Adrenal gland (tissue), 12 donors: ENCODE data around the gene STEAP2. TPM values are rescaled to one million over a fixed set of nuclear protein-coding genes. Genes with fewer than 3 reads are reported as not detected.

Experiments
- DNase-seq, 7 donors: peaks; one replicate each; pipeline ENCODE4 v3.0.0-alpha.2; 2019 to 2020
- H3K27ac ChIP-seq, 5 donors: fragments of 200-600 bp; sonication (generic) in 4 of 5; 1 replicate in 3 of 5; 2 replicates in 2 of 5; pipeline versions ENCODE4 v1.5.1 to v1.8.0; 2016 to 2020; ENCODE audit warnings: mild to moderate bottlenecking in 1 of 5
- H3K27me3 ChIP-seq: fragments of 200-600 bp; 2 replicates; pipeline ENCODE4 v1.8.0; 2021
- H3K36me3 ChIP-seq, 2 donors: fragments of 200-600 bp; replicated peaks in 1 of 2; 1 replicate in 1 of 2; 2 replicates in 1 of 2; pipeline versions ENCODE4 v1.5.1 to v1.8.0; 2018 to 2022
- H3K4me1 ChIP-seq, 2 donors: fragments of 200-600 bp; replicated peaks in 1 of 2; 1 replicate in 1 of 2; 2 replicates in 1 of 2; pipeline versions ENCODE4 v1.5.1 to v1.8.0; 2018 to 2021
- H3K4me3 ChIP-seq, 4 donors: fragments of 200-600 bp; sonication (generic) in 3 of 4; one replicate each; pipeline ENCODE4 v1.5.1; 2016 to 2018
- H3K9me3 ChIP-seq, 3 donors: fragments of 200-600 bp; sonication (generic) in 1 of 3; replicated peaks in 1 of 3; 1 replicate in 2 of 3; 2 replicates in 1 of 3; pipeline versions ENCODE4 v1.5.1 to v1.8.0; 2016 to 2021
- CTCF ChIP-seq, 6 experiments: fragments of 450-650 bp in 4 of 6; fragments of 200-600 bp in 2 of 6; sonication (generic) in 1 of 6; IDR thresholded peaks; 1 replicate in 5 of 6; 2 replicates in 1 of 6; pipeline versions ENCODE4 v1.5.1 to v1.8.0; 2016 to 2021; ENCODE audit warnings: antibody characterized with exemption in 6 of 6, mild to moderate bottlenecking in 2 of 6, moderate library complexity in 1 of 6
- POLR2A ChIP-seq, 2 donors: fragments of 450-650 bp; IDR thresholded peaks; one replicate each; pipeline ENCODE4 v1.6.1; 2017; ENCODE audit warnings: antibody characterized with exemption in 2 of 2, mild to moderate bottlenecking in 2 of 2, moderate library complexity in 1 of 2
- WGBS, 4 donors: extraction: QIAGEN DNeasy Blood & Tissue Kit in 2 of 4; methylation state at CpG; one replicate each; pipeline versions ENCODE4 v1.1.5 to v1.1.7; 2013 to 2017; 5-methylcytosine and 5-hydroxymethylcytosine counted together
- intact Hi-C, 2 donors: fragments of 100-400 bp; cut with DNase I; formaldehyde crosslinking; loops; one replicate each; pipeline versions ENCODE4 v1.14.1 to v1.15.0; 2022 to 2023
- polyA plus RNA-seq, 3 donors: library from polyadenylated mRNA; stranded (reverse); fragments of 200-250 nt in 2 of 3; fragments of 350-450 nt in 1 of 3; fragmentation: Illumina TruSeq in 1 of 3; extraction: RNeasy Lipid Tissue Mini Kit (QIAGEN cat#74804) in 1 of 3; gene quantifications; one replicate each; pipeline ENCODE4 v1.2.3, GENCODE V29; 2013 to 2014
- total RNA-seq, 9 donors: library from RNA; depleted of rRNA in 4 of 9; stranded (reverse); fragments of >200 nt in 4 of 9; fragments of 120-200 nt in 1 of 9; fragmentation: NEBNext Ultra II Directional in 1 of 9; extraction: Animal tissue kit (Norgen Biotek cat#: 25700) in 1 of 9; gene quantifications; one replicate each; pipeline versions ENCODE4 v1.1.0 to v1.2.4, GENCODE V29; 2013 to 2023
- donor health status: healthy with polysubstance abuse.
- donor health status: Bipolar disorder and iron deficiency.
- donor health status: DM: yes; HTN: yes; CAD: no.
- donor health status: DM: no; HTN: no; CAD: no.
- donor health status: DM: no; HTN: no; CAD: no.
- donor health status: DM: yes; HTN: yes; CAD: no.

The STEAP2 gene
- total and polyA plus RNA-seq, 12 donors = 2.0 to 9.5 (median 6.1) TPM

GRCh38 chr7:90209776-90210175 lies 1.8 kb upstream of the STEAP2 start:
- DNase-seq = no peak
- H3K27ac ChIP-seq = no peak overlapping the region
- no peaks in the 10 kb centered on the region for H3K9me3 ChIP-seq
- H3K4me3 ChIP-seq = no peak overlapping the region
- intact Hi-C loops = no loop called here
- no peaks in the 10 kb centered on the region for H3K27me3 ChIP-seq
- TF ChIP-seq POLR2A (IDR thresholded peaks at IDR 0.05) = no peak
- no peak for TF ChIP-seq CTCF (IDR thresholded peaks at IDR 0.05)
- 84 to 92% (median 86%) methylated on average over 1 of the region's 1 CpG for WGBS, 4 donors
- no peaks in the 10 kb centered on the region for H3K36me3 ChIP-seq
- H3K4me1 ChIP-seq = peaks cover 6 to 9% of the 10 kb centered on the region in 2 donors

- intact Hi-C loops = no loop called here
- H3K4me3 ChIP-seq = no peak overlapping the region
- DNase-seq = no peak
- H3K36me3 ChIP-seq = no peaks in the 10 kb centered on the region
- TF ChIP-seq CTCF (IDR thresholded peaks at IDR 0.05) = no peak
- TF ChIP-seq POLR2A (IDR thresholded peaks at IDR 0.05) = no peak
- no peaks in the 10 kb centered on the region for H3K9me3 ChIP-seq
- no peak overlapping the region for H3K27ac ChIP-seq
- WGBS, 4 donors = 82 to 92% (median 87%) methylated on average over 5 of the region's 5 CpGs
- H3K4me1 ChIP-seq = peaks cover 6 to 9% of the 10 kb centered on the region in 2 donors
- no peaks in the 10 kb centered on the region for H3K27me3 ChIP-seq
Measured at GRCh38 chr7:90210475-90210874, 1.1 kb upstream of the STEAP2 start.

- Histone ChIP-seq H3K27ac (peak overlapping the region in 3 of 5 donors; percentile 43 to 83 (median 74)), H3K4me1 (peaks cover 6 to 9% of the 10 kb centered on the region in 2 donors), H3K9me3 (no peaks in the 10 kb centered on the region), H3K4me3 (peak overlapping the region in 2 of 4 donors; percentile 55 to 64), H3K27me3 (no peaks in the 10 kb centered on the region), H3K36me3 (no peaks in the 10 kb centered on the region)
- intact Hi-C loops = no loop called here
- WGBS, 4 donors = 16 to 26% (median 17%) methylated on average over 11 of the region's 11 CpGs
- peak in 4 of 7 donors; percentile 21 to 24 (median 23) for DNase-seq
- TF ChIP-seq POLR2A (IDR thresholded peaks at IDR 0.05) = no peak
- TF ChIP-seq CTCF (IDR thresholded peaks at IDR 0.05) = no peak
Measured at GRCh38 chr7:90210981-90211380, 559 bp upstream of the STEAP2 start.

GRCh38 chr7:90212149-90212495 lies 582 bp downstream of the STEAP2 start:
- intact Hi-C loops = no loop called here
- peaks cover 6 to 9% of the 10 kb centered on the region in 2 donors for H3K4me1 ChIP-seq
- DNase-seq = peak in 1 of 7 donors; percentile 2
- TF ChIP-seq CTCF (IDR thresholded peaks at IDR 0.05) (no peak), POLR2A (IDR thresholded peaks at IDR 0.05) (no peak)
- WGBS, 4 donors = 13 to 20% (median 15%) methylated on average over 6 of the region's 6 CpGs
- peak overlapping the region in 2 of 5 donors; percentile 74 to 83 for H3K27ac ChIP-seq
- H3K9me3 ChIP-seq = no peaks in the 10 kb centered on the region
- H3K4me3 ChIP-seq = peak overlapping the region in 2 of 4 donors; percentile 55 to 64
- no peaks in the 10 kb centered on the region for H3K36me3 ChIP-seq
- H3K27me3 ChIP-seq = no peaks in the 10 kb centered on the region
